Astrocyte (in vitro differentiated cells and primary cell): ENCODE results near the gene CEP89. TPM values are rescaled to one million over a fixed set of nuclear protein-coding genes. Genes with fewer than 3 reads are reported as not detected.

Experiments used
- DNase-seq: peaks from one replicate; pipeline ENCODE4 v3.0.0-alpha.2; 2010; ENCODE audit warnings: low read depth
- FAIRE-seq: peaks from 2 replicates; lab custom pipeline; 2011; peaks lifted over from hg19 to GRCh38; lab: Jason Lieb, UNC
- H2AFZ ChIP-seq: 2 replicates; pipeline ENCODE4 v1.6.0; 2012; ENCODE audit warnings: low read depth, low read length, inconsistent platforms
- H3K27ac ChIP-seq: 2 replicates; pipeline ENCODE4 v1.5.1; 2011; ENCODE audit warnings: low read depth, low read length, inconsistent platforms
- H3K27me3 ChIP-seq: 2 replicates; pipeline ENCODE4 v1.6.0; 2011; ENCODE audit warnings: low read length, inconsistent platforms; ENCODE audit not compliant: insufficient read depth
- H3K36me3 ChIP-seq: 2 replicates; pipeline ENCODE4 v1.5.1; 2011; ENCODE audit warnings: low read length, inconsistent platforms; ENCODE audit not compliant: insufficient read depth
- H3K4me1 ChIP-seq: 2 replicates; pipeline ENCODE4 v1.5.1; 2011; ENCODE audit warnings: low read length, inconsistent platforms; ENCODE audit not compliant: insufficient read depth
- H3K4me2 ChIP-seq: 2 replicates; pipeline ENCODE4 v1.6.0; 2012; ENCODE audit warnings: low read length, inconsistent platforms
- H3K4me3 ChIP-seq: 2 replicates; pipeline ENCODE4 v1.5.1; 2011; ENCODE audit warnings: low read depth, mild to moderate bottlenecking, low read length, inconsistent platforms; ENCODE audit not compliant: insufficient read depth
- H3K79me2 ChIP-seq: 2 replicates; pipeline ENCODE4 v1.6.0; 2012; ENCODE audit warnings: mild to moderate bottlenecking, low read length, inconsistent platforms; ENCODE audit not compliant: insufficient read depth
- H3K9ac ChIP-seq: 2 replicates; pipeline ENCODE4 v1.6.0; 2012; ENCODE audit warnings: mild to moderate bottlenecking, low read length, inconsistent platforms
- H3K9me3 ChIP-seq: 2 replicates; pipeline ENCODE4 v1.5.1; 2012; ENCODE audit warnings: low read depth, mild to moderate bottlenecking, low read length, inconsistent platforms; ENCODE audit not compliant: insufficient read depth
- H4K20me1 ChIP-seq: 2 replicates; pipeline ENCODE4 v1.6.0; 2012; ENCODE audit warnings: low read length, inconsistent platforms; ENCODE audit not compliant: insufficient read depth
- H3K27ac Mint-ChIP-seq: one replicate; pipeline ENCODE4 v1.8.0; 2021; ENCODE audit warnings: mild to moderate bottlenecking, mixed read lengths; ENCODE audit not compliant: unreplicated experiment
- H3K27me3 Mint-ChIP-seq: one replicate; pipeline ENCODE4 v1.8.0; 2021; ENCODE audit warnings: low read depth, mixed read lengths; ENCODE audit not compliant: unreplicated experiment
- H3K36me3 Mint-ChIP-seq: one replicate; pipeline ENCODE4 v1.8.0; 2021; ENCODE audit warnings: low read depth, mixed read lengths; ENCODE audit not compliant: unreplicated experiment
- H3K4me1 Mint-ChIP-seq: one replicate; pipeline ENCODE4 v1.8.0; 2021; ENCODE audit warnings: low read depth, mixed read lengths; ENCODE audit not compliant: unreplicated experiment
- H3K4me3 Mint-ChIP-seq: one replicate; pipeline ENCODE4 v1.8.0; 2021; ENCODE audit warnings: mild to moderate bottlenecking, moderate library complexity, mixed read lengths; ENCODE audit not compliant: unreplicated experiment
- H3K9me3 Mint-ChIP-seq: one replicate; pipeline ENCODE4 v1.8.0; 2021; ENCODE audit warnings: mild to moderate bottlenecking, mixed read lengths; ENCODE audit not compliant: unreplicated experiment
- EZH2 ChIP-seq: IDR thresholded peaks from 2 replicates; pipeline ENCODE4 v1.6.1; 2012; ENCODE audit warnings: mild to moderate bottlenecking, low read length, inconsistent platforms; ENCODE audit not compliant: insufficient read depth
- total RNA-seq: library from RNA; stranded (reverse); gene quantifications from 2 replicates; pipeline ENCODE4 v1.2.1, GENCODE V29; 2021
- TF ChIP-seq, protein P1 (sequence below): IDR thresholded peaks from 2 replicates; pipeline ENCODE4 v1.5.1; 2011; ENCODE audit warnings: low read depth, mild to moderate bottlenecking, inconsistent platforms, low read length, moderate library complexity; ENCODE audit not compliant: insufficient read depth

The CEP89 gene
- total RNA-seq, 1 donor from 2014 or later, result 28.3 TPM

DNA sequence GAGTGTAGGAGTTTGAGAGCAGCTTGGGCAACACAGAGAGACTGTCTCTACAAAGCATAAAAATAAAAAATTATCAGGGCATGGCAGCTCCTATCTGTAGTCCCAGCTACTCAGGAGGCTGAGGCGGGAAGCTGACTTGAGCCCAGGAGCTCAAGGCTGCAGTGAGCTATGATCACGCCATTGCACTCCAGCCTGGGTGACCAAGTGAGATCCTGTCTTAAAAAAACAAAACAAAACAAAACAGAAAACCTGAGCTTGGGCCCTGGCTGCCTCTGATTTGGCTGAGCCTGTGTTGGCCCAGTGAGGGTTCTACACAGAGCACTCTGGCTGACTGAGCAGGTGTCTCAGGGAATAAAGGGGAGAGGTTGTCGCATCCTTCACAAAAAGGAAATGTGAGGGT is 110.2 kb downstream of the CEP89 start:
- no peak overlapping the region for H2AFZ ChIP-seq
- H3K36me3 Mint-ChIP-seq, result no peaks in the 10 kb centered on the region
- H3K4me2 ChIP-seq, result no peak overlapping the region
- H4K20me1 ChIP-seq, result no peaks in the 10 kb centered on the region
- H3K4me1 ChIP-seq, result no peaks in the 10 kb centered on the region
- no peaks in the 10 kb centered on the region for H3K4me1 Mint-ChIP-seq
- no peak overlapping the region for H3K4me3 Mint-ChIP-seq
- H3K27me3 Mint-ChIP-seq, result peaks cover 3% of the 10 kb centered on the region
- no peak overlapping the region for H3K27ac ChIP-seq
- no peak overlapping the region for H3K27ac Mint-ChIP-seq
- DNase-seq, result no peak
- TF ChIP-seq, protein P1, sequence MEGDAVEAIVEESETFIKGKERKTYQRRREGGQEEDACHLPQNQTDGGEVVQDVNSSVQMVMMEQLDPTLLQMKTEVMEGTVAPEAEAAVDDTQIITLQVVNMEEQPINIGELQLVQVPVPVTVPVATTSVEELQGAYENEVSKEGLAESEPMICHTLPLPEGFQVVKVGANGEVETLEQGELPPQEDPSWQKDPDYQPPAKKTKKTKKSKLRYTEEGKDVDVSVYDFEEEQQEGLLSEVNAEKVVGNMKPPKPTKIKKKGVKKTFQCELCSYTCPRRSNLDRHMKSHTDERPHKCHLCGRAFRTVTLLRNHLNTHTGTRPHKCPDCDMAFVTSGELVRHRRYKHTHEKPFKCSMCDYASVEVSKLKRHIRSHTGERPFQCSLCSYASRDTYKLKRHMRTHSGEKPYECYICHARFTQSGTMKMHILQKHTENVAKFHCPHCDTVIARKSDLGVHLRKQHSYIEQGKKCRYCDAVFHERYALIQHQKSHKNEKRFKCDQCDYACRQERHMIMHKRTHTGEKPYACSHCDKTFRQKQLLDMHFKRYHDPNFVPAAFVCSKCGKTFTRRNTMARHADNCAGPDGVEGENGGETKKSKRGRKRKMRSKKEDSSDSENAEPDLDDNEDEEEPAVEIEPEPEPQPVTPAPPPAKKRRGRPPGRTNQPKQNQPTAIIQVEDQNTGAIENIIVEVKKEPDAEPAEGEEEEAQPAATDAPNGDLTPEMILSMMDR, result no peak
- TF ChIP-seq EZH2, result no peak
- no peaks in the 10 kb centered on the region for H3K79me2 ChIP-seq
- H3K4me3 ChIP-seq, result no peak overlapping the region
- H3K36me3 ChIP-seq, result no peaks in the 10 kb centered on the region
- no peaks in the 10 kb centered on the region for H3K9me3 Mint-ChIP-seq
- no peaks in the 10 kb centered on the region for H3K27me3 ChIP-seq
- no peak for FAIRE-seq
- H3K9ac ChIP-seq, result no peak overlapping the region
- no peaks in the 10 kb centered on the region for H3K9me3 ChIP-seq

DNA sequence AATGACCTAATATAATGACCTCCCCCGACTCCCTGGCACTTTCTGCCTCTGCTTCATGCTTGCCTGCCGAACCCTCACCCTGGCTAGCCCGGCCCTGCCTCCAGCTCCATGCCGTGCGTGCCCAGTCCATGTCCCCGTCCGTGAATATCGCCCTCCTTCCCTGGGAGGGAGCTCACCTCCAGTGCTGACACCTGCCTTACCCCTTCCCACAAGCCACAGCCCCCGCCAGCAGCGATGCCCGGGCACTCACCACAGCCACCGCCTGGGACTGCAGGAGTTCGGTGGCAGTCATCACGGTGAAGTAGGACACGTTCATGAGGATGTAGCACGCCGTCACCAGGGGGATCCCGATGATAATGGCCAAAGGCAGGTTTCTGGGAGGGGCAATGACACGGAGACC is 112.2 kb downstream of the CEP89 start:
- Histone ChIP-seq H3K27me3 (no peaks in the 10 kb centered on the region), H3K27ac (no peak overlapping the region), H3K4me1 (no peaks in the 10 kb centered on the region), H3K36me3 (no peaks in the 10 kb centered on the region), H4K20me1 (no peaks in the 10 kb centered on the region), H3K9ac (no peak overlapping the region), H2AFZ (no peak overlapping the region), H3K4me2 (no peak overlapping the region), H3K9me3 (no peaks in the 10 kb centered on the region), H3K4me3 (no peak overlapping the region), H3K79me2 (no peaks in the 10 kb centered on the region)
- DNase-seq (no peak), FAIRE-seq (no peak)
- TF ChIP-seq EZH2, result no peak
- TF ChIP-seq, protein P1, result no peak
- H3K27me3 Mint-ChIP-seq, result no peaks in the 10 kb centered on the region
- no peaks in the 10 kb centered on the region for H3K9me3 Mint-ChIP-seq
- H3K27ac Mint-ChIP-seq, result no peak overlapping the region
- H3K4me1 Mint-ChIP-seq, result no peaks in the 10 kb centered on the region
- H3K4me3 Mint-ChIP-seq, result no peak overlapping the region
- no peaks in the 10 kb centered on the region for H3K36me3 Mint-ChIP-seq

DNA sequence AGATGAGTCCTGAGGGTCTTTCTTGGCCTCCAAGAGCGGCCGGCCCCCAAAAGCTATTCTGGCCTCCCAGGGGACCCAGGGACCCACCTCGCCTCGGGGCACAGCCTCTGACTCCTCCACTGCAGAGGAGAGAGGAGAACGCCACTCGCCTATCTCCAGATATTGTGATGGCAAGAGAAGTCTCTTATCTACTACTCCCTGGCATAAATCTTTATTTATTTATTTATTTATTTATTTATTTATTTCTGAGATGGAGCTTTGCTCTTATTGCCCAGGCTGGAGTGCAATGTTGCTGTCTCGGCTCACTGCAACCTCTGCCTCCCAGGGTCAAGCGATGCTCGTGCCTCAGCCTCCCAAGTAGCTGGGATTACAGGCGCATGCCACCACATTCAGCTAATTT is 113.2 kb downstream of the CEP89 start:
- no peak overlapping the region for H3K4me3 ChIP-seq
- no peaks in the 10 kb centered on the region for H3K9me3 ChIP-seq
- FAIRE-seq (no peak), DNase-seq (no peak)
- no peaks in the 10 kb centered on the region for H3K79me2 ChIP-seq
- H3K27me3 ChIP-seq, result no peaks in the 10 kb centered on the region
- H4K20me1 ChIP-seq, result no peaks in the 10 kb centered on the region
- Mint-ChIP-seq H3K9me3 (no peaks in the 10 kb centered on the region), H3K4me1 (no peaks in the 10 kb centered on the region), H3K27me3 (no peaks in the 10 kb centered on the region), H3K27ac (no peak overlapping the region), H3K36me3 (peaks cover 2% of the 10 kb centered on the region), H3K4me3 (no peak overlapping the region)
- H3K4me1 ChIP-seq, result no peaks in the 10 kb centered on the region
- no peak overlapping the region for H3K4me2 ChIP-seq
- no peak overlapping the region for H3K27ac ChIP-seq
- no peak for TF ChIP-seq EZH2
- TF ChIP-seq, protein P1, result no peak
- H2AFZ ChIP-seq, result no peak overlapping the region
- no peak overlapping the region for H3K9ac ChIP-seq
- H3K36me3 ChIP-seq, result no peaks in the 10 kb centered on the region
